GM12892 (cell line): Measurements from ENCODE around the gene DENND4C.

Source experiments
- POLR2A ChIP-seq: IDR thresholded peaks from 2 replicates; pipeline ENCODE4 v1.6.1; 2011; ENCODE audit warnings: low read depth, low read length, control low read depth
- POLR2AphosphoS5 ChIP-seq: IDR thresholded peaks from 2 replicates; pipeline ENCODE4 v1.6.1; 2011; ENCODE audit warnings: low read depth, low read length, control low read depth
- TAF1 ChIP-seq: IDR thresholded peaks from 2 replicates; pipeline ENCODE4 v1.6.1; 2011; ENCODE audit warnings: low read depth, mild to moderate bottlenecking, control low read depth, low read length, borderline replicate concordance

- TF ChIP-seq POLR2AphosphoS5 (no peak), POLR2A (no peak), TAF1 (no peak)
These were observed 2.3 kb downstream of the DENND4C start for GRCh38 chr9:19232823-19233194.
